Mesenchymal stem cell (in vitro differentiated cells and primary cell): ENCODE measurements around the gene NLRP3.
"Not testable (repeated sequence)": the region's sequence is repeated elsewhere in the genome, so short reads cannot be mapped to it uniquely, and the experiment has no call there.

Experiments
- DNase-seq: peaks from one replicate; pipeline ENCODE4 v3.0.0-alpha.2; 2013
- H2AFZ ChIP-seq: one replicate; pipeline ENCODE4 v1.6.1; 2013; ENCODE audit warnings: low read depth, mild to moderate bottlenecking, control low read depth, inconsistent platforms, low read length, moderate library complexity
- H2AK5ac ChIP-seq: 2 replicates; pipeline ENCODE4 v1.6.1; 2013; ENCODE audit warnings: low read length, moderate library complexity, mild to moderate bottlenecking, inconsistent platforms; ENCODE audit not compliant: severe bottlenecking
- H2BK120ac ChIP-seq: one replicate; pipeline ENCODE4 v1.6.1; 2013; ENCODE audit warnings: low read depth, mild to moderate bottlenecking, inconsistent platforms, low read length, moderate library complexity
- H2BK12ac ChIP-seq, 2 experiments: one replicate each; pipeline ENCODE4 v1.6.1; 2013; ENCODE audit warnings: inconsistent platforms in 2 of 2, low read length in 2 of 2, mild to moderate bottlenecking in 2 of 2, moderate library complexity in 2 of 2, control low read depth in 1 of 2
- H2BK15ac ChIP-seq: one replicate; pipeline ENCODE4 v1.6.1; 2013; ENCODE audit warnings: mild to moderate bottlenecking, low read depth, inconsistent platforms; ENCODE audit not compliant: poor library complexity, severe bottlenecking
- H2BK5ac ChIP-seq: 2 replicates; pipeline ENCODE4 v1.6.1; 2013; ENCODE audit warnings: low read depth, mild to moderate bottlenecking, low read length, control low read depth, inconsistent platforms; ENCODE audit not compliant: poor library complexity, severe bottlenecking
- H3K14ac ChIP-seq, 2 experiments: one replicate each; pipeline ENCODE4 v1.6.1; 2013; ENCODE audit warnings: inconsistent platforms in 2 of 2, low read length in 2 of 2, control low read depth in 1 of 2, mild to moderate bottlenecking in 1 of 2, moderate library complexity in 1 of 2
- H3K18ac ChIP-seq, 2 experiments: one replicate each; pipeline ENCODE4 v1.6.1; 2013; ENCODE audit warnings: inconsistent platforms in 2 of 2, low read length in 2 of 2, control low read depth in 1 of 2, low read depth in 1 of 2, mild to moderate bottlenecking in 1 of 2
- H3K23ac ChIP-seq, 2 experiments: one replicate each; pipeline ENCODE4 v1.6.1; 2013; ENCODE audit warnings: inconsistent platforms in 2 of 2, low read length in 2 of 2, mild to moderate bottlenecking in 2 of 2, moderate library complexity in 2 of 2, control low read depth in 1 of 2
- H3K27ac ChIP-seq: 2 replicates; pipeline ENCODE4 v1.5.1; 2013; ENCODE audit warnings: mild to moderate bottlenecking, moderate library complexity, low read length, control low read depth, inconsistent platforms; ENCODE audit not compliant: poor library complexity, severe bottlenecking
- H3K27me3 ChIP-seq, 2 experiments: 2 replicates each; pipeline versions ENCODE4 v1.6.1 to v1.7.0; 2013; ENCODE audit warnings: low read length in 2 of 2, mild to moderate bottlenecking in 2 of 2, moderate library complexity in 2 of 2, control low read depth in 1 of 2, inconsistent platforms in 1 of 2; ENCODE audit not compliant: control insufficient read depth in 1 of 2, insufficient read depth in 1 of 2
- H3K36me3 ChIP-seq, 2 experiments: 2 replicates each; pipeline versions ENCODE4 v1.6.1 to v1.7.0; 2013; ENCODE audit warnings: low read length in 2 of 2, control low read depth in 1 of 2, inconsistent platforms in 1 of 2, low read depth in 1 of 2, mild to moderate bottlenecking in 1 of 2; ENCODE audit not compliant: insufficient read depth in 2 of 2, control insufficient read depth in 1 of 2
- H3K4ac ChIP-seq, 2 experiments: one replicate each; pipeline ENCODE4 v1.6.1; 2013; ENCODE audit warnings: inconsistent platforms in 2 of 2, low read length in 2 of 2, mild to moderate bottlenecking in 2 of 2, moderate library complexity in 2 of 2, control low read depth in 1 of 2, low read depth in 1 of 2
- H3K4me1 ChIP-seq: 2 replicates; pipeline ENCODE4 v1.6.1; 2013; ENCODE audit warnings: low read depth, low read length, control low read depth; ENCODE audit not compliant: control insufficient read depth, insufficient read depth
- H3K4me2 ChIP-seq: 2 replicates; pipeline ENCODE4 v1.6.1; 2013; ENCODE audit warnings: low read length, mild to moderate bottlenecking, inconsistent platforms; ENCODE audit not compliant: poor library complexity, severe bottlenecking
- H3K4me3 ChIP-seq, 2 experiments: 2 replicates each; pipeline versions ENCODE4 v1.5.1 to v1.7.0; 2013; ENCODE audit warnings: low read length in 2 of 2, mild to moderate bottlenecking in 2 of 2, control low read depth in 1 of 2, low read depth in 1 of 2; ENCODE audit not compliant: insufficient read depth in 1 of 2
- H3K79me1 ChIP-seq: replicated peaks from 2 replicates; pipeline ENCODE4 v1.6.1; 2013; ENCODE audit warnings: mild to moderate bottlenecking, control low read depth, low read length, inconsistent platforms; ENCODE audit not compliant: poor library complexity, severe bottlenecking
- H3K9ac ChIP-seq: 2 replicates; pipeline ENCODE4 v1.7.0; 2013; ENCODE audit warnings: mild to moderate bottlenecking, low read length, moderate library complexity
- H3K9me3 ChIP-seq: 2 replicates; pipeline ENCODE4 v1.7.0; 2013; ENCODE audit warnings: mild to moderate bottlenecking, low read length; ENCODE audit not compliant: control insufficient read depth
- H4K8ac ChIP-seq: one replicate; pipeline ENCODE4 v1.6.1; 2013; ENCODE audit warnings: inconsistent platforms, mild to moderate bottlenecking, low read length, moderate library complexity
- H4K91ac ChIP-seq: one replicate; pipeline ENCODE4 v1.6.1; 2013; ENCODE audit warnings: mild to moderate bottlenecking, low read length, inconsistent platforms
- WGBS: methylation state at CpG from one replicate; pipeline ENCODE4 v1.1.7; 2013; ENCODE audit warnings: mixed read lengths; 5-methylcytosine and 5-hydroxymethylcytosine counted together

NLRP3 gene

GRCh38 chr1:247467129-247467528 is 51.2 kb downstream of the NLRP3 start:
- no peaks in the 10 kb centered on the region for H3K36me3 ChIP-seq
- no peak overlapping the region for H4K91ac ChIP-seq
- H3K4ac ChIP-seq = no peak overlapping the region
- WGBS = 33% methylated on average over 1 of the region's 2 CpGs
- no peak overlapping the region for H4K8ac ChIP-seq
- H2AK5ac ChIP-seq = no peak overlapping the region
- no peak overlapping the region for H3K18ac ChIP-seq
- no peak overlapping the region for H2BK120ac ChIP-seq
- no peak overlapping the region for H3K4me3 ChIP-seq
- no peak overlapping the region for H2BK12ac ChIP-seq
- no peak overlapping the region for H3K27ac ChIP-seq
- H3K23ac ChIP-seq = no peak overlapping the region
- H3K4me1 ChIP-seq = no peaks in the 10 kb centered on the region
- no peak overlapping the region for H2BK15ac ChIP-seq
- no peak for DNase-seq
- H3K79me1 ChIP-seq = no peaks in the 10 kb centered on the region
- H3K27me3 ChIP-seq = no peaks in the 10 kb centered on the region
- H3K9ac ChIP-seq = no peak overlapping the region
- peaks cover 12% of the 10 kb centered on the region for H3K9me3 ChIP-seq
- no peak overlapping the region for H3K14ac ChIP-seq
- H2BK5ac ChIP-seq = no peak overlapping the region
- no peak overlapping the region for H2AFZ ChIP-seq
- H3K4me2 ChIP-seq = no peak overlapping the region

- no peak overlapping the region for H3K14ac ChIP-seq
- no peak overlapping the region for H3K18ac ChIP-seq
These were observed 52.6 kb downstream of the NLRP3 start for GRCh38 chr1:247468481-247469140.

GRCh38 chr1:247469141-247469535 is 53.2 kb downstream of the NLRP3 start:
- Histone ChIP-seq H3K36me3 (no peaks in the 10 kb centered on the region), H3K23ac (no peak overlapping the region), H3K9me3 (peaks cover 5% of the 10 kb centered on the region), H3K4ac (no peak overlapping the region), H3K79me1 (no peaks in the 10 kb centered on the region), H3K18ac (no peak overlapping the region), H2AFZ (no peak overlapping the region), H4K8ac (no peak overlapping the region), H3K4me2 (no peak overlapping the region), H3K4me3 (no peak overlapping the region), H2BK5ac (no peak overlapping the region), H3K27me3 (no peaks in the 10 kb centered on the region), H3K27ac (no peak overlapping the region), H2BK12ac (no peak overlapping the region), H2BK120ac (no peak overlapping the region), H2AK5ac (no peak overlapping the region), H3K14ac (no peak overlapping the region), H4K91ac (no peak overlapping the region), H3K9ac (no peak overlapping the region), H2BK15ac (no peak overlapping the region), H3K4me1 (no peaks in the 10 kb centered on the region)
- WGBS = 94% methylated on average over 5 of the region's 5 CpGs
- no peak for DNase-seq

More at GRCh38 chr1:247468481-247469140, 52.6 kb downstream of the NLRP3 start:
- H3K4me3 ChIP-seq = no peak overlapping the region
- H3K9me3 ChIP-seq = peaks cover 6% of the 10 kb centered on the region
- H3K27ac ChIP-seq = no peak overlapping the region
- no peak overlapping the region for H2BK12ac ChIP-seq
- H2AFZ ChIP-seq = no peak overlapping the region
- no peaks in the 10 kb centered on the region for H3K27me3 ChIP-seq
- H3K9ac ChIP-seq = no peak overlapping the region
- H3K4me2 ChIP-seq = no peak overlapping the region
- H3K79me1 ChIP-seq = no peaks in the 10 kb centered on the region
- no peak overlapping the region for H3K4ac ChIP-seq
- no peaks in the 10 kb centered on the region for H3K36me3 ChIP-seq
- no peaks in the 10 kb centered on the region for H3K4me1 ChIP-seq
- H3K23ac ChIP-seq = no peak overlapping the region
- no peak overlapping the region for H2BK120ac ChIP-seq
- no peak overlapping the region for H4K8ac ChIP-seq
- H2BK5ac ChIP-seq = no peak overlapping the region
- H2BK15ac ChIP-seq = no peak overlapping the region
- DNase-seq = no peak
- H4K91ac ChIP-seq = no peak overlapping the region
- no peak overlapping the region for H2AK5ac ChIP-seq
- WGBS = 77% methylated on average over 3 of the region's 5 CpGs

GRCh38 chr1:247470942-247471429 is 55.0 kb downstream of the NLRP3 start:
- H3K23ac ChIP-seq, H2BK12ac ChIP-seq, H3K9ac ChIP-seq, H3K4me1 ChIP-seq, DNase-seq, H2AK5ac ChIP-seq, H4K91ac ChIP-seq, H3K4me3 ChIP-seq, H3K27me3 ChIP-seq, H3K14ac ChIP-seq, H2AFZ ChIP-seq, H2BK5ac ChIP-seq, H3K79me1 ChIP-seq, H3K36me3 ChIP-seq, H3K9me3 ChIP-seq, H3K4me2 ChIP-seq, H3K4ac ChIP-seq, H4K8ac ChIP-seq, H3K27ac ChIP-seq, H3K18ac ChIP-seq, H2BK120ac ChIP-seq, H2BK15ac ChIP-seq: not testable (repeated sequence)
- 78% methylated on average over 16 of the region's 16 CpGs for WGBS
